Testis (tissue), 3 donors: ENCODE measurements around the gene SFR1. TPM values are rescaled to one million over a fixed set of nuclear protein-coding genes. Genes with fewer than 3 reads are reported as not detected.

ENCODE experiments used
- DNase-seq: peaks from one replicate; pipeline ENCODE4 v3.0.0-alpha.2; 2019
- H3K27ac ChIP-seq, 2 donors: fragments of 200-600 bp; sonication (generic); one replicate each; pipeline ENCODE4 v1.5.1; 2019
- H3K27me3 ChIP-seq: fragments of 200-600 bp; sonication (generic); one replicate; pipeline ENCODE4 v1.5.1; 2019
- H3K36me3 ChIP-seq: fragments of 200-600 bp; sonication (generic); one replicate; pipeline ENCODE4 v1.5.1; 2017; ENCODE audit warnings: low read depth; ENCODE audit errors: missing control alignments
- H3K4me1 ChIP-seq: fragments of 200-600 bp; sonication (generic); one replicate; pipeline ENCODE4 v1.5.1; 2019
- H3K4me3 ChIP-seq, 2 donors: fragments of 200-600 bp; sonication (generic); one replicate each; pipeline ENCODE4 v1.5.1; 2017 to 2019
- H3K9me3 ChIP-seq: fragments of 200-600 bp; sonication (generic); one replicate; pipeline ENCODE4 v1.5.1; 2017
- CTCF ChIP-seq, 3 experiments: fragments of 450-650 bp in 2 of 3; fragments of 200-600 bp in 1 of 3; sonication (generic) in 1 of 3; IDR thresholded peaks; one replicate each; pipeline ENCODE4 v1.5.1; 2016 to 2019; ENCODE audit warnings: antibody characterized with exemption in 3 of 3, mild to moderate bottlenecking in 2 of 3, moderate library complexity in 1 of 3
- POLR2A ChIP-seq: fragments of 450-650 bp; IDR thresholded peaks from one replicate; pipeline ENCODE4 v1.6.1; 2017; ENCODE audit warnings: antibody characterized with exemption, mild to moderate bottlenecking, moderate library complexity
- WGBS, 2 donors: methylation state at CpG; one replicate each; pipeline ENCODE4 v1.1.5; 2018; 5-methylcytosine and 5-hydroxymethylcytosine counted together
- intact Hi-C: fragments of 100-400 bp; cut with DNase I; formaldehyde crosslinking; loops from one replicate; pipeline ENCODE4 v1.15.1; 2023; ENCODE audit warnings: low total_unique reads
- polyA plus RNA-seq: library from polyadenylated mRNA; stranded (reverse); fragments of 350-450 nt; fragmentation: Illumina TruSeq; extraction: RNeasy Lipid Tissue Mini Kit (QIAGEN cat#74804); gene quantifications from one replicate; pipeline ENCODE4 v1.2.3, GENCODE V29; 2014; ENCODE audit warnings: low read depth, low replicate concordance; ENCODE audit not compliant: insufficient read depth
- total RNA-seq, 2 donors: library from RNA; depleted of rRNA; stranded (reverse); fragments of >200 nt; gene quantifications; one replicate each; pipeline ENCODE4 v1.2.3, GENCODE V29; 2016

The SFR1 gene
- total and polyA plus RNA-seq, 3 donors from 2014 or later: 14.7 to 42.8 (median 25.3) TPM

GRCh38 chr10:104113376-104113956 is 8.5 kb upstream of the SFR1 start:
- intact Hi-C loops: no loop called here
- Histone ChIP-seq H3K27ac (no peak overlapping the region), H3K27me3 (no peaks in the 10 kb centered on the region), H3K9me3 (no peaks in the 10 kb centered on the region), H3K4me1 (no peaks in the 10 kb centered on the region), H3K4me3 (no peak overlapping the region), H3K36me3 (no peaks in the 10 kb centered on the region)
- WGBS, 2 donors: 48 to 56% methylated on average over 1 of the region's 1 CpG
- no peak for DNase-seq
- no peak for TF ChIP-seq POLR2A
- no peak for TF ChIP-seq CTCF (IDR thresholded peaks at IDR 0.05)

- Histone ChIP-seq H3K9me3 (no peaks in the 10 kb centered on the region), H3K4me3 (no peak overlapping the region), H3K27ac (no peak overlapping the region), H3K27me3 (no peaks in the 10 kb centered on the region), H3K4me1 (peaks cover 15% of the 10 kb centered on the region), H3K36me3 (no peaks in the 10 kb centered on the region)
- no peak for DNase-seq
- WGBS, 2 donors: 74 to 77% methylated on average over 4 of the region's 4 CpGs
- intact Hi-C loops: no loop called here
- TF ChIP-seq POLR2A: no peak
- no peak for TF ChIP-seq CTCF (IDR thresholded peaks at IDR 0.05)
These were observed 4.1 kb upstream of the SFR1 start for GRCh38 chr10:104117839-104118323.

GRCh38 chr10:104119996-104120395 is 2.0 kb upstream of the SFR1 start:
- Histone ChIP-seq H3K4me1 (peaks cover 15% of the 10 kb centered on the region), H3K36me3 (no peaks in the 10 kb centered on the region), H3K27ac (peak overlapping the region; percentile 97 to 100), H3K9me3 (no peaks in the 10 kb centered on the region), H3K27me3 (no peaks in the 10 kb centered on the region), H3K4me3 (peak overlapping the region in 1 of 2 donors; percentile 80)
- WGBS, 2 donors: 13 to 23% methylated on average over 3 of the region's 3 CpGs
- DNase-seq: no peak
- no peak for TF ChIP-seq POLR2A
- no peak for TF ChIP-seq CTCF (IDR thresholded peaks at IDR 0.05)
- intact Hi-C loops: loop anchor here (5.0 kb wide), 1 partner anchor 112 kb away; the partner anchor contains the start of gene CFAP43

- Histone ChIP-seq H3K4me3 (peak overlapping the region; percentile 80 to 87), H3K4me1 (peaks cover 15% of the 10 kb centered on the region), H3K9me3 (no peaks in the 10 kb centered on the region), H3K27ac (peak overlapping the region; percentile 97 to 100), H3K36me3 (no peaks in the 10 kb centered on the region), H3K27me3 (no peaks in the 10 kb centered on the region)
- intact Hi-C loops: loop anchor here (5.0 kb wide), 1 partner anchor 112 kb away; the partner anchor contains the start of gene CFAP43
- DNase-seq: no peak
- 16 to 28% methylated on average over 2 of the region's 2 CpGs for WGBS, 2 donors
- TF ChIP-seq POLR2A (no peak), CTCF (IDR thresholded peaks at IDR 0.05) (no peak)
These were observed 1.5 kb upstream of the SFR1 start for GRCh38 chr10:104120512-104120902.
